HepG2 (cell line): Measurements from ENCODE around the gene DHX8. TPM values are rescaled to one million over a fixed set of nuclear protein-coding genes. Genes with fewer than 3 reads are reported as not detected.

ENCODE experiments used
- ATAC-seq: fragments of 200-7000 bp; cut with Tn5 transposase; 3 replicates; pipeline ENCODE4 v1.9.1; 2020; ENCODE audit warnings: mild to moderate bottlenecking, moderate library complexity
- BruUV-seq: library from RNA; stranded (reverse); fragments of 400-500 nt; replicated peaks from 2 replicates; lab custom pipeline; 2021; lab: Mats Ljungman, UMichigan
- CTCF ChIA-PET: fragments of 300-600 bp; formaldehyde crosslinking; extraction: SDS; loops from one replicate; lab custom pipeline; 2021; ENCODE audit warnings: low total read pairs, inconsistent platforms, low intra/inter-chr PET ratio; lab: Yijun Ruan, JAX
- POLR2A ChIA-PET: fragments of 350-600 bp; sonication (Branson Sonifier 250); formaldehyde crosslinking; loops from one replicate; lab custom pipeline; 2020; ENCODE audit warnings: antibody characterized with exemption, inconsistent platforms; lab: Yijun Ruan, JAX
- DNase-seq: peaks from one replicate; pipeline ENCODE4 v3.0.0-alpha.2; 2015; ENCODE audit warnings: low spot score
- FAIRE-seq: peaks from 3 replicates; lab custom pipeline; 2011; peaks lifted over from hg19 to GRCh38; lab: Jason Lieb, UNC
- H2AFZ ChIP-seq: one replicate; pipeline ENCODE4 v1.6.1; 2011; ENCODE audit warnings: low read length, inconsistent platforms
- H3K27ac ChIP-seq: fragments of 300-600 bp; 3 replicates; pipeline ENCODE4 v1.8.0; 2011; ENCODE audit warnings: mixed run types, mild to moderate bottlenecking, mixed read lengths, low read length, inconsistent platforms; ENCODE audit not compliant: insufficient read depth; ENCODE audit errors: extremely low read length
- H3K27me3 ChIP-seq, 2 experiments: fragments of 200-600 bp in 1 of 2; 2 replicates in 1 of 2; 3 replicates in 1 of 2; pipeline versions ENCODE4 v1.6.0 to v1.8.0; 2011; ENCODE audit warnings: low read length in 2 of 2, mild to moderate bottlenecking in 2 of 2, moderate library complexity in 2 of 2, inconsistent platforms in 1 of 2; ENCODE audit not compliant: insufficient read depth in 2 of 2, control insufficient read depth in 1 of 2
- H3K36me3 ChIP-seq, 2 experiments: fragments of 200-600 bp in 1 of 2; replicated peaks in 1 of 2; 2 replicates in 1 of 2; 3 replicates in 1 of 2; pipeline versions ENCODE4 v1.5.1 to v1.8.0; 2011; ENCODE audit warnings: low read length in 2 of 2, inconsistent platforms in 1 of 2; ENCODE audit not compliant: insufficient read depth in 2 of 2, control insufficient read depth in 1 of 2
- H3K4me1 ChIP-seq: 2 replicates; pipeline ENCODE4 v1.5.1; 2012; ENCODE audit warnings: low read length, inconsistent platforms; ENCODE audit not compliant: insufficient read depth
- H3K4me2 ChIP-seq: 2 replicates; pipeline ENCODE4 v1.6.0; 2011; ENCODE audit warnings: low read depth, low read length, inconsistent platforms
- H3K4me3 ChIP-seq, 3 experiments: fragments of 200-600 bp in 1 of 3; sonication (generic), shearing (Covaris generic) in 1 of 3; replicated peaks in 1 of 3; 2 replicates each; pipeline ENCODE4 v1.5.1; 2011 to 2016; ENCODE audit warnings: low read length in 3 of 3, inconsistent platforms in 2 of 3, low read depth in 2 of 3, mild to moderate bottlenecking in 2 of 3, control low read depth in 1 of 3, mixed read lengths in 1 of 3; ENCODE audit not compliant: insufficient read depth in 1 of 3
- H3K79me2 ChIP-seq: one replicate; pipeline ENCODE4 v1.6.1; 2011; ENCODE audit warnings: low read length, inconsistent platforms; ENCODE audit not compliant: insufficient read depth
- H3K9ac ChIP-seq: 2 replicates; pipeline ENCODE4 v1.6.0; 2011; ENCODE audit warnings: mild to moderate bottlenecking, low read depth, low read length, inconsistent platforms; ENCODE audit not compliant: insufficient read depth
- H3K9me3 ChIP-seq: 2 replicates; pipeline ENCODE4 v1.5.1; 2012; ENCODE audit warnings: mild to moderate bottlenecking, low read length
- H4K20me1 ChIP-seq: 2 replicates; pipeline ENCODE4 v1.6.0; 2011; ENCODE audit warnings: inconsistent platforms, mild to moderate bottlenecking, low read length, moderate library complexity; ENCODE audit not compliant: insufficient read depth
- ATAD3A ChIP-seq: sonication (generic); formaldehyde crosslinking; IDR thresholded peaks from 2 replicates; pipeline ENCODE4 v1.4.0; 2020; ENCODE audit warnings: missing genetic modification reagents
- CENPT ChIP-seq: sonication (generic); formaldehyde crosslinking; IDR thresholded peaks from 2 replicates; pipeline ENCODE4 v1.8.0; 2022; ENCODE audit warnings: low read depth, mild to moderate bottlenecking, moderate library complexity, missing genetic modification reagents
- E2F5 ChIP-seq: sonication (generic); formaldehyde crosslinking; conservative IDR thresholded peaks from 2 replicates; pipeline ENCODE4 v1.4.0; 2020; ENCODE audit warnings: missing genetic modification reagents
- EEA1 ChIP-seq: sonication (generic); formaldehyde crosslinking; IDR thresholded peaks from 2 replicates; pipeline ENCODE4 v1.5.1; 2020; ENCODE audit warnings: mild to moderate bottlenecking, missing genetic modification reagents, borderline replicate concordance
- ETS1 ChIP-seq: sonication (generic); formaldehyde crosslinking; IDR thresholded peaks from 2 replicates; pipeline ENCODE4 v1.4.0; 2020; ENCODE audit warnings: missing genetic modification reagents
- ISX ChIP-seq: sonication (generic); formaldehyde crosslinking; conservative IDR thresholded peaks from 2 replicates; pipeline ENCODE4 v1.5.0; 2020; ENCODE audit warnings: missing genetic modification reagents
- PCBP2 ChIP-seq: fragments of 200-400 bp; formaldehyde crosslinking; optimal IDR thresholded peaks from 2 replicates; pipeline ENCODE3; 2018; ENCODE audit warnings: low read length, low read depth; ENCODE audit not compliant: poor library complexity, severe bottlenecking
- REXO4 ChIP-seq: sonication (generic); formaldehyde crosslinking; IDR thresholded peaks from 2 replicates; pipeline ENCODE4 v1.8.0; 2022; ENCODE audit warnings: missing genetic modification reagents, mild to moderate bottlenecking, borderline replicate concordance
- SPEN ChIP-seq: sonication (generic); formaldehyde crosslinking; IDR thresholded peaks from 2 replicates; pipeline ENCODE4 v1.5.1; 2020; ENCODE audit warnings: low read depth, mild to moderate bottlenecking, missing genetic modification reagents
- SRF ChIP-seq: IDR thresholded peaks from 2 replicates; pipeline ENCODE4 v1.6.1; 2011; ENCODE audit warnings: mild to moderate bottlenecking, low read depth, low read length, moderate library complexity
- ZBTB37 ChIP-seq: sonication (generic); formaldehyde crosslinking; IDR thresholded peaks from 2 replicates; pipeline ENCODE4 v1.4.0; 2020; ENCODE audit warnings: mild to moderate bottlenecking, missing genetic modification reagents
- ZBTB46 ChIP-seq: sonication (generic); formaldehyde crosslinking; IDR thresholded peaks from 2 replicates; pipeline ENCODE4 v1.4.0; 2020; ENCODE audit warnings: mild to moderate bottlenecking, missing genetic modification reagents, borderline replicate concordance
- ZNF350 ChIP-seq: sonication (generic); formaldehyde crosslinking; IDR thresholded peaks from 2 replicates; pipeline ENCODE4 v1.4.0; 2020; ENCODE audit warnings: mild to moderate bottlenecking, low read depth, missing genetic modification reagents, borderline replicate concordance
- ZNF580 ChIP-seq: IDR thresholded peaks from 2 replicates; pipeline ENCODE4 v1.6.1; 2016; ENCODE audit warnings: low read depth, borderline replicate concordance
- ZNF713 ChIP-seq: sonication (generic); formaldehyde crosslinking; IDR thresholded peaks from 2 replicates; pipeline ENCODE4 v1.4.0; 2020; ENCODE audit warnings: mild to moderate bottlenecking, missing genetic modification reagents
- ZNF780A ChIP-seq: sonication (generic); formaldehyde crosslinking; IDR thresholded peaks from 2 replicates; pipeline ENCODE4 v1.8.0; 2022; ENCODE audit warnings: mild to moderate bottlenecking, missing genetic modification reagents, moderate library complexity
- WGBS: methylation state at CpG from one replicate; pipeline ENCODE4 v1.1.6; 2017; ENCODE audit warnings: low lambda C conversion rate; 5-methylcytosine and 5-hydroxymethylcytosine counted together
- in situ Hi-C: cut with HindIII; loops from 2 replicates; pipeline ENCODE4 v1.10.0; 2017; ENCODE audit warnings: low pct_unique_long_range_greater_than_20kb; ENCODE audit not compliant: extremely low pct_ligation_motif_present
- intact Hi-C: fragments of 100-400 bp; cut with micrococcal nuclease; formaldehyde crosslinking; loops from one replicate; pipeline ENCODE4 v1.10.0; 2022; ENCODE audit not compliant: unreplicated experiment
- polyA plus RNA-seq, 8 experiments: library from polyadenylated mRNA; depleted of rRNA in 3 of 8; stranded (reverse) in 7 of 8; unstranded in 1 of 8; fragments of >200 nt; fragmentation: Illumina TruSeq in 4 of 8; extraction: Trizol in 4 of 8; gene quantifications; 2 replicates each; pipeline versions ENCODE4 v1.2.1 to v1.2.3, GENCODE V29; 2011 to 2016; ENCODE audit warnings: low read depth in 4 of 8, missing spikeins in 1 of 8, mixed read lengths in 1 of 8; ENCODE audit not compliant: insufficient read depth in 1 of 8
- total RNA-seq, 5 experiments: library from RNA; depleted of rRNA; stranded (reverse); fragments of >200 nt; fragmentation: Illumina TruSeq; extraction: Trizol; gene quantifications; 2 replicates each; pipeline ENCODE4 v1.2.3, GENCODE V29; 2016; ENCODE audit warnings: low read depth in 1 of 5

The DHX8 gene
- total and polyA plus RNA-seq, 2 of the 13 experiments (the other 11 are each of a cell fraction or from before 2014, with no cell fraction given), result 24.8 to 48.9 TPM

- no peak for TF ChIP-seq ZBTB37
- TF ChIP-seq ZNF713 (CRISPR knock-in tag), result peak; percentile 93; the same call in 1 of the 2 replicates
- no peak for TF ChIP-seq ISX (CRISPR knock-in tag)
- no peak for TF ChIP-seq CENPT
- no peak for TF ChIP-seq ZNF580 (CRISPR knock-in tag)
- TF ChIP-seq EEA1, result no peak
Measured at GRCh38 chr17:43529947-43530287, 46.1 kb downstream of the DHX8 start (continued).

GRCh38 chr17:43530288-43531081, 46.7 kb downstream of the DHX8 start:
- no peak overlapping the region for H2AFZ ChIP-seq
- H3K4me2 ChIP-seq, result peak overlapping the region; percentile 87
- ChIA-PET POLR2A (interaction anchor here (0.6 to 23.9 kb wide), 30 partner anchors 9 to 308 kb away, joined by 3 to 1546 read pairs (median 4); partner anchors contain the start of genes ARL4D, DHX8 and ETV4), CTCF (no interaction called here)
- H4K20me1 ChIP-seq, result no peaks in the 10 kb centered on the region
- in situ Hi-C loops (no loop called here), intact Hi-C loops (loop anchor here (1.0 kb wide), 3 partner anchors 10 to 43 kb away; no protein-coding TSS in a partner anchor)
- no TSS peak for BruUV-seq
- H3K9me3 ChIP-seq, result no peaks in the 10 kb centered on the region
- 3% methylated on average over 23 of the region's 23 CpGs for WGBS
- peak overlapping the region in 2 of 3 experiments; percentile 26 to 58; a peak in 4 of 6 replicates for H3K4me3 ChIP-seq
- peaks cover 10% of the 10 kb centered on the region for H3K79me2 ChIP-seq
- H3K4me1 ChIP-seq, result peaks cover 97% of the 10 kb centered on the region
- H3K36me3 ChIP-seq, result peaks cover 20 to 44% of the 10 kb centered on the region in 2 experiments
- H3K9ac ChIP-seq, result peak overlapping the region; percentile 81
- ATAC-seq, result peak; percentile 74
- H3K27ac ChIP-seq, result peak overlapping the region; percentile 96
- no peaks in the 10 kb centered on the region for H3K27me3 ChIP-seq
- DNase-seq, result peak; percentile 100
- FAIRE-seq, result peak; percentile 98
- peak; percentile 87 for TF ChIP-seq ZNF350 (CRISPR knock-in tag)
- TF ChIP-seq ZBTB46 (CRISPR knock-in tag), result peak; percentile 99; the same call in 1 of the 2 replicates
- no peak for TF ChIP-seq ATAD3A (CRISPR knock-in tag)
- TF ChIP-seq PCBP2, result peak; percentile 19
- no peak for TF ChIP-seq ETS1 (CRISPR knock-in tag)
- TF ChIP-seq REXO4 (CRISPR knock-in tag), result no peak
- TF ChIP-seq SPEN (CRISPR knock-in tag), result peak; percentile 79; the same call in 1 of the 2 replicates
- peak; percentile 82; the same call in 1 of the 2 replicates for TF ChIP-seq ZNF780A (CRISPR knock-in tag)
- TF ChIP-seq E2F5 (CRISPR knock-in tag), result 0 out of 2 replicates have a peak, but pooled peaks have one; percentile 54
- no peak for TF ChIP-seq SRF
